Smooth muscle cell (in vitro differentiated cells): ENCODE results near the gene LYRM4. TPM values are rescaled to one million over a fixed set of nuclear protein-coding genes. Genes with fewer than 3 reads are reported as not detected.
A peak's percentile ranks its signal among the peaks of the same experiment; 100 is the strongest.

Experiments
- DNase-seq: peaks from one replicate; lab custom pipeline; 2025; ENCODE audit not compliant: unreplicated experiment; lab: John Stamatoyannopoulos, UW
- H2AFZ ChIP-seq: fragments of 200-600 bp; sonication (generic); 2 replicates; pipeline ENCODE4 v1.6.0; 2016; ENCODE audit warnings: antibody characterized with exemption, low read depth, mild to moderate bottlenecking
- H3F3A ChIP-seq: fragments of 200-600 bp; sonication (generic); 2 replicates; pipeline ENCODE4 v1.6.0; 2017; ENCODE audit warnings: antibody characterized with exemption, low read depth
- H3K27ac ChIP-seq: fragments of 200-600 bp; sonication (generic); 2 replicates; pipeline ENCODE4 v1.5.1; 2016; ENCODE audit warnings: low read depth, mild to moderate bottlenecking
- H3K27me3 ChIP-seq: fragments of 200-600 bp; sonication (generic); 2 replicates; pipeline ENCODE4 v1.6.1; 2016; ENCODE audit warnings: low read depth, mild to moderate bottlenecking
- H3K36me3 ChIP-seq: fragments of 200-600 bp; sonication (generic); 2 replicates; pipeline ENCODE4 v1.5.1; 2016; ENCODE audit warnings: low read depth
- H3K4me1 ChIP-seq: fragments of 200-600 bp; sonication (generic); 2 replicates; pipeline ENCODE4 v1.5.1; 2016; ENCODE audit warnings: low read depth
- H3K4me2 ChIP-seq: fragments of 200-600 bp; sonication (generic); 2 replicates; pipeline ENCODE4 v1.6.0; 2016; ENCODE audit warnings: mild to moderate bottlenecking
- H3K4me3 ChIP-seq: fragments of 200-600 bp; sonication (generic); 2 replicates; pipeline ENCODE4 v1.5.1; 2016; ENCODE audit warnings: mild to moderate bottlenecking
- H3K79me2 ChIP-seq: fragments of 200-600 bp; sonication (generic); 2 replicates; pipeline ENCODE4 v1.6.0; 2016; ENCODE audit warnings: low read depth, mild to moderate bottlenecking
- H3K9ac ChIP-seq: fragments of 200-600 bp; sonication (generic); 2 replicates; pipeline ENCODE4 v1.6.0; 2016; ENCODE audit warnings: low read depth
- H3K9me3 ChIP-seq: fragments of 200-600 bp; sonication (generic); replicated peaks from 2 replicates; pipeline ENCODE4 v1.5.1; 2016; ENCODE audit warnings: low read depth
- H4K20me1 ChIP-seq: fragments of 200-600 bp; sonication (generic); 2 replicates; pipeline ENCODE4 v1.6.0; 2016; ENCODE audit warnings: low read depth
- WGBS: methylation state at CpG from one replicate; pipeline ENCODE4 v1.1.7; 2016; ENCODE audit warnings: low lambda C conversion rate; 5-methylcytosine and 5-hydroxymethylcytosine counted together
- polyA plus RNA-seq: library from polyadenylated mRNA; unstranded; fragments of >200 nt; fragmentation: Nextera tagmentation; extraction: Ambion mirVana; gene quantifications from 2 replicates; pipeline ENCODE4 v1.2.1, GENCODE V29; 2016
- total RNA-seq: library from RNA; depleted of rRNA; stranded (reverse); fragments of >200 nt; gene quantifications from 2 replicates; pipeline ENCODE4 v1.2.3, GENCODE V29; 2014
- TF ChIP-seq, protein P1 (sequence below): fragments of 200-600 bp; sonication (generic); IDR thresholded peaks from 2 replicates; pipeline ENCODE4 v1.5.1; 2017; ENCODE audit warnings: borderline replicate concordance, mild to moderate bottlenecking, antibody characterized with exemption; ENCODE audit not compliant: insufficient read depth, poor library complexity, severe bottlenecking

The LYRM4 gene
- total and polyA plus RNA-seq, 2 experiments from 2014 or later: 26.1 to 27.1 TPM

DNA sequence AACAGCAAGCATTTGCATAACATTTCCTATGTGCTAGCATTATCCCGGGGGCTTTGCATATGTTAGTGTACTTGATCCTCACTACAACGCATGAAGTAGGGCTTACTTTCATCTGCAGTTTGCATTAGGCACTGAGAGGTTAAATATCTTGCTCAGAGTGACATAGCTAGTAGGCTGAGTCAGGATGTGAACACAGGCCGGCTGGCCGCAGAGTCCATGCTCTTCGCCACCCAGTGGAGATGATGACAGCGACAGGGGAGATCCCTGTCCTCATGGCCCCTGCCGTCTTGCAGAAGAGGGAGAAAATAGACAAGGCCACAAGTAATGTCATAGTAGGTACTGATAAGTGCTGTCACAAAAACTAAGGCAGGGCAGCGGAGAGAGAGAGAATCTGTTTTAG lies 46.9 kb downstream of the LYRM4 start:
- Histone ChIP-seq H3K9ac (no peak overlapping the region), H3K27me3 (no peaks in the 10 kb centered on the region), H3K27ac (no peak overlapping the region), H3K36me3 (no peaks in the 10 kb centered on the region), H3F3A (peaks cover 9% of the 10 kb centered on the region), H2AFZ (no peak overlapping the region), H3K4me2 (no peak overlapping the region), H3K79me2 (no peaks in the 10 kb centered on the region), H3K9me3 (no peaks in the 10 kb centered on the region), H3K4me1 (no peaks in the 10 kb centered on the region), H3K4me3 (no peak overlapping the region), H4K20me1 (no peaks in the 10 kb centered on the region)
- DNase-seq: no peak
- WGBS: 38% methylated on average over 8 of the region's 8 CpGs
- TF ChIP-seq, protein P1, sequence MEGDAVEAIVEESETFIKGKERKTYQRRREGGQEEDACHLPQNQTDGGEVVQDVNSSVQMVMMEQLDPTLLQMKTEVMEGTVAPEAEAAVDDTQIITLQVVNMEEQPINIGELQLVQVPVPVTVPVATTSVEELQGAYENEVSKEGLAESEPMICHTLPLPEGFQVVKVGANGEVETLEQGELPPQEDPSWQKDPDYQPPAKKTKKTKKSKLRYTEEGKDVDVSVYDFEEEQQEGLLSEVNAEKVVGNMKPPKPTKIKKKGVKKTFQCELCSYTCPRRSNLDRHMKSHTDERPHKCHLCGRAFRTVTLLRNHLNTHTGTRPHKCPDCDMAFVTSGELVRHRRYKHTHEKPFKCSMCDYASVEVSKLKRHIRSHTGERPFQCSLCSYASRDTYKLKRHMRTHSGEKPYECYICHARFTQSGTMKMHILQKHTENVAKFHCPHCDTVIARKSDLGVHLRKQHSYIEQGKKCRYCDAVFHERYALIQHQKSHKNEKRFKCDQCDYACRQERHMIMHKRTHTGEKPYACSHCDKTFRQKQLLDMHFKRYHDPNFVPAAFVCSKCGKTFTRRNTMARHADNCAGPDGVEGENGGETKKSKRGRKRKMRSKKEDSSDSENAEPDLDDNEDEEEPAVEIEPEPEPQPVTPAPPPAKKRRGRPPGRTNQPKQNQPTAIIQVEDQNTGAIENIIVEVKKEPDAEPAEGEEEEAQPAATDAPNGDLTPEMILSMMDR: peak; percentile 34

DNA sequence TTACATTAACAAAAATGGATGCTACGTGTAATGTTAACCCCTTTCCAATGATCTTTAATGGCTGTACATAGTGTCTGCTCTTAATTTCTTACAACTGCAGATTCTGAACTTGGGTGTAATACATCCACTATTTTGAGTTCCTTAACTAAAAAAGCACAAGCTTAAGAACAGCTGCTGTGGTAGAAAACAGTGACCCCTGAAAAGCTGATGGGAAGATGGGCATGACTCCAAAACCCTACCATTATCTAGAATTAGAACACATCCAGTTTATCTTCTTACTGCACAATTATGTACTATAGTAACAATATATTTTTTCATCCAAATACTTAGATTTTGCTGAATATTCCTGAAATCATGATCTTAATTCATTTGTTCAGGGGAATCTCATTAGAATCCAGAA lies 49.3 kb downstream of the LYRM4 start:
- 98% methylated on average over 1 of the region's 1 CpG for WGBS
- no peak overlapping the region for H3K4me2 ChIP-seq

DNA sequence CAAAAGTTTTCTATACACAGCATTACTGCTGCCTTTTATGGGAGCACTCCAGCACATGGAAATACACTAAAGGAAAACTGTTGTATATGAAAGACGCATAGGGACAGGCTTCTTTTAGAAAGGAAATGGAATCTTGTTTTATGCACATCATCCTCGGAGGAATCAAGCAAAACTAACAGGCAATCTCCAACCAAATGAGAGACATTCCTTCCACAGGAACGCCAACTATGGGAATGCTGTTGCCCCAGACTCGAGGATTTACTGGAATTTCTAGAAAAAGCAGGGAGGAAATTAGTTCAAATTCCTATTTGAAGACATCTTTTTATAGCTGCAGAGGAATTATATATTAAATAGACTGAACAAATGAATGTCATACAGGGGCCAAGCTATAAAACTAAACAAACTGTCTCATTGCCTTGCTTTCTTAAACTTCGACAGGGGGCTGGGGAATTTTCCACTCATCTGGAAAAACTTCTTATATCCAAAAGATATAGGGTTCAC lies 52.2 kb downstream of the LYRM4 start:
- Histone ChIP-seq H3K27ac (no peak overlapping the region), H3K9me3 (no peaks in the 10 kb centered on the region), H2AFZ (no peak overlapping the region), H3F3A (no peaks in the 10 kb centered on the region), H3K79me2 (no peaks in the 10 kb centered on the region), H4K20me1 (no peaks in the 10 kb centered on the region), H3K4me2 (no peak overlapping the region), H3K27me3 (no peaks in the 10 kb centered on the region), H3K9ac (no peak overlapping the region), H3K4me3 (no peak overlapping the region), H3K4me1 (peaks cover 14% of the 10 kb centered on the region), H3K36me3 (no peaks in the 10 kb centered on the region)
- DNase-seq: no peak
- WGBS: 58% methylated on average over 5 of the region's 5 CpGs
- TF ChIP-seq, protein P1: no peak

More for the DNA sequence above, 49.3 kb downstream of the LYRM4 start:
- Histone ChIP-seq H3K4me1 (no peaks in the 10 kb centered on the region), H2AFZ (no peak overlapping the region), H3K79me2 (no peaks in the 10 kb centered on the region), H3K9me3 (no peaks in the 10 kb centered on the region), H4K20me1 (no peaks in the 10 kb centered on the region), H3K4me3 (no peak overlapping the region), H3F3A (peaks cover 9% of the 10 kb centered on the region), H3K27me3 (no peaks in the 10 kb centered on the region), H3K36me3 (no peaks in the 10 kb centered on the region), H3K27ac (no peak overlapping the region), H3K9ac (no peak overlapping the region)
- TF ChIP-seq, protein P1: no peak
- DNase-seq: no peak

DNA sequence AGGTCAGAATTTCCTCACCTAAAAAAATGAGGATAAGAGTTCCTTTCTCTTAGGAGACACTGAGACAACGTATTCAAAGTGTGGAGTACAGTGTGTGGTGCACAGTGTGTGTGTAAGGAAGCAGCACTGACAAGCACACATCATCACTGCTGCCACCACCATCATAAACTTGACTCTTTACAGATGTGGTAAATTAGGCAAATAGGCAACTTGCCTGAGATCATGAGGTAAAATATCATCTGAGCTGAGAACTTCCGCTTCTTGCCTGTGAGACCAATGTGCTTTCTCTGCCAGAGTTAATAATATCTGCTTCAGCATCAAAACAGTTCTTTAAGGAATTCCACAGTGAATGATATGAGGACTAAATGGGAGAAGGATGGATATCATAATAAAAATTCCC lies 52.7 kb downstream of the LYRM4 start:
- Histone ChIP-seq H4K20me1 (no peaks in the 10 kb centered on the region), H2AFZ (no peak overlapping the region), H3K79me2 (no peaks in the 10 kb centered on the region), H3K4me2 (no peak overlapping the region), H3K27me3 (no peaks in the 10 kb centered on the region), H3K36me3 (no peaks in the 10 kb centered on the region), H3K9me3 (no peaks in the 10 kb centered on the region), H3F3A (no peaks in the 10 kb centered on the region), H3K4me1 (peaks cover 14% of the 10 kb centered on the region), H3K27ac (no peak overlapping the region), H3K9ac (no peak overlapping the region), H3K4me3 (no peak overlapping the region)
- TF ChIP-seq, protein P1: no peak
- 89% methylated on average over 2 of the region's 2 CpGs for WGBS
- no peak for DNase-seq
